H1 (cell line): ENCODE results near the gene TCF7L2. TPM values are rescaled to one million over a fixed set of nuclear protein-coding genes. Genes with fewer than 3 reads are reported as not detected.
A peak's percentile ranks its signal among the peaks of the same experiment; 100 is the strongest.

Experiments
- CTCF ChIA-PET: fragments of 300-600 bp; sonication (Branson Sonifier 250); formaldehyde crosslinking; loops from one replicate; lab custom pipeline; 2021; ENCODE audit not compliant: partially characterized antibody; lab: Charles Lee
- POLR2A ChIA-PET: fragments of 300-600 bp; sonication (Branson Sonifier 250); formaldehyde crosslinking; loops from one replicate; lab custom pipeline; 2021; ENCODE audit warnings: inconsistent platforms; ENCODE audit not compliant: partially characterized antibody; lab: Charles Lee
- DNase-seq, 2 experiments: peaks; one replicate each; pipeline versions ENCODE4 v3.0.0 to v3.0.0-alpha.2; 2010 to 2022; ENCODE audit warnings: low spot score in 2 of 2, low read depth in 1 of 2, mixed read lengths in 1 of 2
- FAIRE-seq: peaks from 2 replicates; lab custom pipeline; 2011; peaks lifted over from hg19 to GRCh38; lab: Jason Lieb, UNC
- H2AFZ ChIP-seq: 2 replicates; pipeline ENCODE4 v1.8.1; 2012; ENCODE audit warnings: low read length, inconsistent platforms
- H2AK5ac ChIP-seq: 2 replicates; pipeline ENCODE4 v1.6.1; 2013; ENCODE audit warnings: low read depth, low read length
- H2BK120ac ChIP-seq: replicated peaks from 2 replicates; pipeline ENCODE3; 2013; ENCODE audit warnings: low read depth, low read length, inconsistent platforms
- H2BK12ac ChIP-seq: 2 replicates; pipeline ENCODE4 v1.6.1; 2013; ENCODE audit warnings: low read depth, low read length
- H2BK15ac ChIP-seq: 2 replicates; pipeline ENCODE4 v1.6.1; 2013; ENCODE audit warnings: low read length
- H2BK20ac ChIP-seq: 2 replicates; pipeline ENCODE4 v1.6.1; 2013; ENCODE audit warnings: low read length
- H2BK5ac ChIP-seq: 2 replicates; pipeline ENCODE4 v1.6.1; 2013; ENCODE audit warnings: low read depth, low read length
- H3K14ac ChIP-seq: 2 replicates; pipeline ENCODE4 v1.6.1; 2013; ENCODE audit warnings: inconsistent platforms; ENCODE audit not compliant: insufficient read length
- H3K18ac ChIP-seq: 2 replicates; pipeline ENCODE4 v1.6.1; 2013; ENCODE audit warnings: low read length; ENCODE audit errors: extremely low read depth
- H3K23ac ChIP-seq: 2 replicates; pipeline ENCODE4 v1.6.1; 2013; ENCODE audit warnings: inconsistent platforms; ENCODE audit not compliant: insufficient read length
- H3K23me2 ChIP-seq: 2 replicates; pipeline ENCODE4 v1.6.1; 2013; ENCODE audit warnings: low read depth, low read length
- H3K27ac ChIP-seq: 2 replicates; pipeline ENCODE4 v1.6.1; 2011; ENCODE audit warnings: low read depth, low read length, inconsistent platforms
- H3K27me3 ChIP-seq, 4 experiments: replicated peaks in 1 of 4; 1 replicate in 1 of 4; 2 replicates in 3 of 4; pipeline versions ENCODE4 v1.6.1 to v1.8.1; 2011 to 2013; ENCODE audit warnings: low read length in 3 of 4, mild to moderate bottlenecking in 3 of 4, inconsistent platforms in 2 of 4, mixed read lengths in 2 of 4, moderate library complexity in 1 of 4; ENCODE audit not compliant: control insufficient read depth in 3 of 4, insufficient read depth in 3 of 4; ENCODE audit errors: extremely low read depth in 1 of 4
- H3K36me3 ChIP-seq, 4 experiments: 2 replicates each; pipeline versions ENCODE4 v1.6.1 to v1.8.1; 2011 to 2013; ENCODE audit warnings: mild to moderate bottlenecking in 4 of 4, low read length in 3 of 4, moderate library complexity in 2 of 4, control low read depth in 1 of 4, inconsistent platforms in 1 of 4; ENCODE audit not compliant: insufficient read depth in 4 of 4, control insufficient read depth in 2 of 4
- H3K4ac ChIP-seq: replicated peaks from 2 replicates; pipeline ENCODE3; 2013; ENCODE audit warnings: low read length, low read depth, mixed read lengths, inconsistent platforms; ENCODE audit not compliant: insufficient read length
- H3K4me1 ChIP-seq, 4 experiments: replicated peaks in 1 of 4; 1 replicate in 1 of 4; 2 replicates in 3 of 4; pipeline versions ENCODE4 v1.6.1 to v1.8.1; 2011 to 2013; ENCODE audit warnings: low read length in 3 of 4, inconsistent platforms in 2 of 4, mixed read lengths in 1 of 4; ENCODE audit not compliant: insufficient read depth in 4 of 4, control insufficient read depth in 3 of 4
- H3K4me2 ChIP-seq, 2 experiments: 2 replicates each; pipeline versions ENCODE4 v1.6.1 to v1.8.1; 2011 to 2013; ENCODE audit warnings: low read depth in 2 of 2, low read length in 2 of 2, control low read depth in 1 of 2, inconsistent platforms in 1 of 2, mild to moderate bottlenecking in 1 of 2; ENCODE audit not compliant: insufficient read depth in 1 of 2
- H3K4me3 ChIP-seq, 4 experiments: fragments of 200-600, 300-600 bp in 1 of 4; sonication (generic), shearing (Covaris generic), sonication (Bioruptor Twin) in 1 of 4; 2 replicates each; pipeline versions ENCODE4 v1.5.1 to v1.8.1; 2011 to 2016; ENCODE audit warnings: low read length in 4 of 4, low read depth in 3 of 4, control low read depth in 2 of 4, inconsistent platforms in 2 of 4, mild to moderate bottlenecking in 2 of 4, mixed read lengths in 1 of 4, moderate library complexity in 1 of 4; ENCODE audit not compliant: insufficient read depth in 2 of 4; ENCODE audit errors: extremely low read depth in 1 of 4
- H3K56ac ChIP-seq: replicated peaks from 2 replicates; pipeline ENCODE3; 2013; ENCODE audit warnings: low read depth, mild to moderate bottlenecking, mixed read lengths, low read length, inconsistent platforms; ENCODE audit not compliant: insufficient read length
- H3K79me1 ChIP-seq: 2 replicates; pipeline ENCODE4 v1.6.1; 2013; ENCODE audit warnings: low read depth, low read length, control low read depth
- H3K79me2 ChIP-seq, 2 experiments: 2 replicates each; pipeline versions ENCODE4 v1.6.1 to v1.8.1; 2012 to 2013; ENCODE audit warnings: low read length in 2 of 2, mild to moderate bottlenecking in 2 of 2, inconsistent platforms in 1 of 2; ENCODE audit not compliant: insufficient read depth in 2 of 2, control insufficient read depth in 1 of 2
- H3K9ac ChIP-seq, 4 experiments: replicated peaks in 1 of 4; 1 replicate in 1 of 4; 2 replicates in 3 of 4; pipeline versions ENCODE4 v1.6.1 to v1.8.1; 2011 to 2013; ENCODE audit warnings: low read depth in 3 of 4, low read length in 3 of 4, control low read depth in 2 of 4, mild to moderate bottlenecking in 2 of 4, moderate library complexity in 2 of 4, inconsistent platforms in 1 of 4; ENCODE audit errors: extremely low read depth in 1 of 4
- H3K9me3 ChIP-seq, 2 experiments: 2 replicates each; pipeline versions ENCODE4 v1.6.1 to v1.8.1; 2012 to 2013; ENCODE audit warnings: mild to moderate bottlenecking in 2 of 2, moderate library complexity in 2 of 2, control low read depth in 1 of 2, inconsistent platforms in 1 of 2, low read depth in 1 of 2, low read length in 1 of 2, mixed read lengths in 1 of 2; ENCODE audit not compliant: insufficient read depth in 2 of 2
- H4K20me1 ChIP-seq, 2 experiments: replicated peaks in 1 of 2; 2 replicates each; pipeline versions ENCODE3 to v1.8.1; 2011 to 2013; ENCODE audit warnings: inconsistent platforms in 2 of 2, low read length in 2 of 2, mild to moderate bottlenecking in 1 of 2; ENCODE audit not compliant: insufficient read depth in 2 of 2, control insufficient read depth in 1 of 2
- H4K5ac ChIP-seq: 2 replicates; pipeline ENCODE4 v1.6.1; 2013; ENCODE audit warnings: low read length, low read depth, mixed read lengths, inconsistent platforms; ENCODE audit not compliant: insufficient read length
- H4K8ac ChIP-seq: 2 replicates; pipeline ENCODE4 v1.8.0; 2013; ENCODE audit warnings: mild to moderate bottlenecking, moderate library complexity, low read length, inconsistent platforms; ENCODE audit not compliant: insufficient read depth; ENCODE audit errors: extremely low read depth
- H4K91ac ChIP-seq: replicated peaks from 2 replicates; pipeline ENCODE3; 2013; ENCODE audit warnings: low read length, mixed read lengths, inconsistent platforms; ENCODE audit not compliant: insufficient read length
- TBP ChIP-seq: IDR thresholded peaks from 2 replicates; pipeline ENCODE4 v1.6.1; 2011; ENCODE audit warnings: low read depth, low read length, improper control_type of control experiment
- WGBS, 2 experiments: shearing (Covaris generic) in 1 of 2; methylation state at CpG; one replicate each; pipeline versions ENCODE4 v1.1.6 to v1.1.7; 2013 to 2015; ENCODE audit warnings: low lambda C conversion rate in 2 of 2, mixed read lengths in 2 of 2, inconsistent platforms in 1 of 2, low coverage in 1 of 2, missing lambda C conversion rate in 1 of 2; ENCODE audit not compliant: insufficient replicate concordance in 2 of 2, insufficient coverage in 1 of 2, insufficient read length in 1 of 2; ENCODE audit errors: extremely low coverage in 1 of 2, missing lambda C conversion rate in 1 of 2; 5-methylcytosine and 5-hydroxymethylcytosine counted together
- polyA plus RNA-seq, 7 experiments: library from polyadenylated mRNA; depleted of rRNA in 3 of 7; stranded (reverse) in 5 of 7; unstranded in 2 of 7; fragments of >200 nt in 5 of 7; fragments of 200-250 nt in 2 of 7; gene quantifications; 1 replicate in 5 of 7; 2 replicates in 1 of 7; 4 replicates in 1 of 7; pipeline versions ENCODE4 v1.2.1 to v1.2.3, GENCODE V29; 2011 to 2013; ENCODE audit warnings: missing spikeins in 2 of 7, mixed read lengths in 2 of 7
- total RNA-seq: library from RNA; stranded (reverse); fragmentation: NEBNext Ultra II Directional; extraction: Animal tissue kit (Norgen Biotek cat#: 25700); gene quantifications from 2 replicates; pipeline ENCODE4 v1.2.1, GENCODE V29; 2021
- TF ChIP-seq, protein P1 (sequence below): IDR thresholded peaks from 2 replicates; pipeline ENCODE4 v1.6.1; 2012; ENCODE audit warnings: inconsistent platforms

The TCF7L2 gene
- total and polyA plus RNA-seq, 2 of the 8 experiments (the other 6 are each of a cell fraction or from before 2014, with no cell fraction given), result 33.9 to 67.3 TPM

GRCh38 chr10:112907893-112908292 lies 42.2 kb upstream of the TCF7L2 start:
- H4K91ac ChIP-seq, result no peak overlapping the region
- no peaks in the 10 kb centered on the region for H3K79me2 ChIP-seq
- no peak overlapping the region for H2BK120ac ChIP-seq
- H3K4ac ChIP-seq, result no peak overlapping the region
- POLR2A ChIA-PET, result no interaction called here
- H2BK20ac ChIP-seq, result no peak overlapping the region
- H3K9ac ChIP-seq, result no peak overlapping the region
- H3K4me3 ChIP-seq, result no peak overlapping the region
- peaks cover 0 to 4% (median 0%) of the 10 kb centered on the region in 4 experiments; a peak in 1 of 7 replicates for H3K4me1 ChIP-seq
- H4K5ac ChIP-seq, result no peak overlapping the region
- 87% methylated on average over 4 of the region's 6 CpGs; no CpG with 5 or more reads in 1 of the 2 experiments for WGBS, 2 experiments
- H3K14ac ChIP-seq, result no peak overlapping the region
- TF ChIP-seq TBP, result peak; percentile 97
- TF ChIP-seq, protein P1, sequence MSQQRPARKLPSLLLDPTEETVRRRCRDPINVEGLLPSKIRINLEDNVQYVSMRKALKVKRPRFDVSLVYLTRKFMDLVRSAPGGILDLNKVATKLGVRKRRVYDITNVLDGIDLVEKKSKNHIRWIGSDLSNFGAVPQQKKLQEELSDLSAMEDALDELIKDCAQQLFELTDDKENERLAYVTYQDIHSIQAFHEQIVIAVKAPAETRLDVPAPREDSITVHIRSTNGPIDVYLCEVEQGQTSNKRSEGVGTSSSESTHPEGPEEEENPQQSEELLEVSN, result no peak
- no peak overlapping the region; the same call in 1 of the 2 replicates for H2BK12ac ChIP-seq
- H3K56ac ChIP-seq, result no peak overlapping the region
- DNase-seq (no peak), FAIRE-seq (no peak)
- no peaks in the 10 kb centered on the region; a peak in 1 of 7 replicates for H3K27me3 ChIP-seq
- no peak overlapping the region for H3K23ac ChIP-seq
- no peaks in the 10 kb centered on the region for H3K36me3 ChIP-seq
- H2AFZ ChIP-seq, result no peak overlapping the region
- CTCF ChIA-PET, result interaction anchor here (1.0 kb wide), 1 partner anchor 106 kb away, joined by 3 read pairs; no protein-coding TSS in a partner anchor
- no peak overlapping the region for H2BK5ac ChIP-seq
- H3K18ac ChIP-seq, result peak overlapping the region; percentile 25; the same call in 1 of the 2 replicates
- H4K20me1 ChIP-seq, result no peaks in the 10 kb centered on the region
- no peak overlapping the region for H2BK15ac ChIP-seq
- no peak overlapping the region for H3K27ac ChIP-seq
- no peak overlapping the region for H4K8ac ChIP-seq
- no peak overlapping the region for H3K4me2 ChIP-seq
- H3K9me3 ChIP-seq, result no peaks in the 10 kb centered on the region
- H2AK5ac ChIP-seq, result no peak overlapping the region
- no peaks in the 10 kb centered on the region for H3K23me2 ChIP-seq
- no peaks in the 10 kb centered on the region for H3K79me1 ChIP-seq
